SU-DHL-6 (cell line): ENCODE measurements around the gene PPFIA4.

Experiments used
- CTCF ChIP-seq: fragments of 200-600 bp; sonication (generic); IDR thresholded peaks from one replicate; pipeline ENCODE4 v1.5.1; 2017; ENCODE audit warnings: antibody characterized with exemption, mild to moderate bottlenecking, low read length, moderate library complexity; ENCODE audit not compliant: insufficient read depth, poor library complexity, severe bottlenecking
- EZH2phosphoT487 ChIP-seq: fragments of 200-600 bp; sonication (generic), shearing (Covaris generic); conservative IDR thresholded peaks from 2 replicates; pipeline ENCODE4 v1.6.1; 2018; ENCODE audit warnings: mild to moderate bottlenecking, antibody characterized with exemption, low read length, moderate library complexity, mixed read lengths

- TF ChIP-seq CTCF (no peak), EZH2phosphoT487 (no peak)
Measured at GRCh38 chr1:203048555-203049051, 22.3 kb downstream of the PPFIA4 start.
